NCI-H2196 (cell line): Measurements from ENCODE around the gene B4GALNT3.
"Not testable (repeated sequence)": the region's sequence is repeated elsewhere in the genome, so short reads cannot be mapped to it uniquely, and the experiment has no call there.

Source experiments
- DNase-seq: peaks from one replicate; lab custom pipeline; 2025; ENCODE audit not compliant: unreplicated experiment; lab: John Stamatoyannopoulos, UW

Gene B4GALNT3

DNA sequence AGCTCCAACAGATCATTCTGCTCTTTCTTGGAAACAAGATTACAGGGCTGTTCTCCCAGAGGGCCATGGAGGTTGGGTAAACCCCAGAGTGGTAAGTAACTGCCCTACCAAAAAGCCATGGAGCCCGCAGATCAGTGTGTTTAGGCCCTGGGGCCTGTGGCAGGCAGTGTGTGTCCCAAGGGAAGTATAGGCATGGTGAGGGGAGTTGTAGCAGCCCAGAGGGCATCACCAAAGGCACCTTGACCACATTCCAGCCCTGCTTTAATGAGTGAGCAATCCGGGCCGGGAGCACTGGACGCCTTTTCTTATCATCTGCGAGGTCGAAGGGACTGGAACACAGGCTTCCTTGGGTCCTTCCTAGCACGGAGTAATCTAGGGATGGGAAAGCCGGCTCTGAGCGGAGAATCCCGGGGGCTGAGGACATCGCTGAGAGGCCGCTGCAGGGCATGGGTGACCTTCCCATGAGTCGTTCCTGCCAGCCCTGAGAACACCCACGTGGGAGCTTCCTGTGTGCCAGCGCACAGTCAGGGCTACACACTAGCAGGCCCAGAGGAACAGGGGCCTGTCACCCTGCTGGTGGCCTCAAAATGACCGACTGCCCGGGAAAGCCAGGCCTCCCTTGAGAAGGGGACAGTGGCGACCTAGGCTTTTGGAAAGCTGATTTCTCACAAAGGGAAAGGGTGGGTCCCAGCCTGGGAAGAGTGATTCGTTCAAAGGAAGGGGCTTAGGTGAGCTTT, 112.2 kb downstream of the B4GALNT3 start:
- no peak for DNase-seq

DNA sequence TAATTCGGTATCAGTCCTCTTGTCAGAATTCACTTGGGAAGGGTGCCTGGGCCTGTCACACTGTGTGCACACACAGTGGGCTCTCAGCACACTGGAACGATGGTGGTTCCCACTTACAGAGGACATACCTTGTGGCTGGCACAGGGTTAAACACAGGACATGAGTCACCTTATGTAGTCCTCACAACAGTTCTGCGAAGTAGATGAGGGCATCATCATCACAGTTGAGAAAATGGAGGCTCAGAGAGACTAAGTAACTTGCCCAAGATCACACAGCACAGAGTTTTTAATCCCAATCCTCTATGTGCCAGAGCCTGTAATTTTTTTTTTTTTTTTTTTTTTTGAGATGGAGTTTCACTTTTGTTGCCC, 112.8 kb downstream of the B4GALNT3 start:
- DNase-seq, result no peak

DNA sequence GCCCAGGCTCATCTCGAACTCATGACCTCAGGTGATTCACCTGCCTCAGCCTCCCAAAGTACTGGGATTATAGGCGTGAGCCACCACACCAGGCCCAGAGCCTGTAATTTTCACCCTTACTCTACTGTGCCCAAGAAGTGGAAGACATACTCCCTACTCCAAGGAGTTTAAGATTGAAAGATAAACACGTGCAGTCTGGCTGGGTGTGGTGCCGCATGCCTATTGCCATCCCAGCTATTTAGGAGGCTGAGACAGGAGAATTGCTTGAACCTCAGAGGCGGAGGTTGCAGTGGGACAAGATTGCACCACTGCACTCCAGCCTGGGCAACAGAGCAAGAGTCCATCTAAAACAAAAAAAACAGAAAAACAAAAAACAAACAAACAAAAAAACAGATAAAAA, 113.5 kb downstream of the B4GALNT3 start:
- no peak for DNase-seq

DNA sequence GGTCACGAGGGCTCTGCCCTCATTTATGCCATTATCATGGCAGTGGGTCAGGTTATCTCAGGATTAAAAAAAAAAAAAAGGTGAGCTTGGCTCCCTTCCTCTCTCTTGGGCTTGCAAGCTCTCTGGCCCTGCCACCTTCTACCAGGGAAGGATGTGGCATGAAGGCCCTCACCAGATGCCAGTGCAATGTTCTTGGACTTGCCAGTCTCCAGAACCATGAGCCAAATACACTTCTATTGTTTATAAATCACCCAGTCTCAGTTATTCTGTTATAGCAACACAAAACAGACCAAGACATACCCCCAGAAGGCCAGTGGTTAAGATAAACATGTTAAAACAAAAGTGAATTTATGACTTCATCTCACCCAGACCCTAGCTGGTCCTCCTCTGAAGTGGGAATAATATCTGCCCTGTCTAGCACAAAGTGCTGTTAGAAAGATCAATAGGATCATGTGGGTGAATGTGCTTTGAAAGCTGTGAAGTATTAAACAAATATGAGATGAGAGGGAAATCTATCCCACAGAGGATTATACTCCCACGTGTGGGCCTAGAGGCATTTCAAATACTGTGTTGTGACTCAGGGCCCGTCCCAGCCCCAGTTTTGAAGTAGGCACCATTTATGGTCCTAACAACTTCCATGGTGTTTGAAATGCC, 114.9 kb downstream of the B4GALNT3 start:
- no peak for DNase-seq

DNA sequence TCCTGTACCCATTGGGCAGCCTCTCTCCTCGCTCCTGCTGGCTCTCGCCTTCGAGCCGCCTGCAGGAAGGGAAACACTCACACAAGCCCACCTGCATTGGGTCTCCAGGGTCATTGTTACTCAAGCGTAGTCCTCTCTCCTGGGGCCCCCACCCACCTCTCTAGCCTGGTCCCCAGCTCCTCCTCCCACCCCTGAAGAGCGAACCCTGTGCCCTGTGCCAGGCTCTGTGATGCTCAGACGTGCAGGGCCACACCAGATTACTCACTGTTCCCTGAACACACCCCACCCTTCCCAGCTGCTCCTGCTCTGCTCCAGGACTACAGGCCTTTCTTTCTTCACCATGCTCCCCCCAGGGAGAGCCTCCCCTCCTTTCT, 115.4 kb downstream of the B4GALNT3 start:
- no peak for DNase-seq

DNA sequence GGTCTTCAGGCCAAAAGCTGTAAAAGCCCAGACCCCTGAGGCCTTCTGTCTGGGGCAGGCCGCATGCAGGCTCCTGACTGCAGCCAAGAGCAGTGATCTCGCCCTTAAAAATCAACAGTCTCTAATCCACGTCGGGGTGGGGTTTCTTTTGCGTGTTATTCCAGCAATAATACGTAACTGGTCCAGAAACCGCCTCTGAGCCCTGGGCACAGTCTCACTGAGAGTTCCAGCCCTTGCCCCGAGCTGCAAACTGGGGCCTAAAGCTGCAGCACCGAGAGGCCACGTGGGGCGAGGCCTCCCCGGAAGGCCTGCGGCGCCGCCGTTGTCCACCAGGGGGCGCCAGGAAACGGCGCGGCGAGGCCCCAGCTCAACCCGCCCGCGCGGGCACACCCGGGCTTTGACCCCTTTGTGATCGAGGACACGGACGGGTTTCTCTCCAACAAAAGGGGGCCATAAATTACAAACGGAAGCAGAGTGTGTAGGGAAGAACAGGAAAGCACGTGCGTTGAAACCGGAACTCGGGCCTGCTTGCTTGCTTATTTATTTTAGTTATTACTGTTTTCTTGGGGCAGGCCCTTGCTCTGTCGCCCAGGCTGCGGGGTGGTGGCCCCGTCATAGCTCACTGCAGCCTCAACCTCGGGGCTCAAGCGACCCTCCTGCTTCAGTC, 116.3 kb downstream of the B4GALNT3 start:
- DNase-seq, result peak; percentile 71

DNA sequence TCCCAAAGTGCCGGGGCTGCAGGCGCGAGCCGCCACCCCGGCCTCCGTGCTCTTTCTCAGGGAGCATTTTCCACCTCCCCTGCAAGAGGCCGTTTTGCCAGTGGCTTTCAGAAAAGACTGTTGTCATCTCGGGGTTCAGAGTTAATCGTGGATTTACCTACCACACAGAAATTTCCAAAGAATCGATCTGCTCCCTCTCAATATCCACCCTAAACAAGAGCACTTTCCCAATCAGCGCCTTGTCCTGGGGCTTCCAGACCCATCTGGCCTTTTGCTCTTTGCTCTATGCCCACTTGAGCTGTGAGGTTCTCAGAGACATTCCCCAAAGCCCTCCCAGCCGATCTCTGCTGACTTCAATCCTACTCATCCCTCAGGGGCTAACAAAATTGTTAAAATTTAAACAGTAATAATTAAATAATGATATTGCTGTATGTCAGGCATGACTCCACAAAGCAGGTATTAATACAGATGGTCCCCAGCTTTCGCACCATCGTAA, 116.9 kb downstream of the B4GALNT3 start:
- no peak for DNase-seq

DNA sequence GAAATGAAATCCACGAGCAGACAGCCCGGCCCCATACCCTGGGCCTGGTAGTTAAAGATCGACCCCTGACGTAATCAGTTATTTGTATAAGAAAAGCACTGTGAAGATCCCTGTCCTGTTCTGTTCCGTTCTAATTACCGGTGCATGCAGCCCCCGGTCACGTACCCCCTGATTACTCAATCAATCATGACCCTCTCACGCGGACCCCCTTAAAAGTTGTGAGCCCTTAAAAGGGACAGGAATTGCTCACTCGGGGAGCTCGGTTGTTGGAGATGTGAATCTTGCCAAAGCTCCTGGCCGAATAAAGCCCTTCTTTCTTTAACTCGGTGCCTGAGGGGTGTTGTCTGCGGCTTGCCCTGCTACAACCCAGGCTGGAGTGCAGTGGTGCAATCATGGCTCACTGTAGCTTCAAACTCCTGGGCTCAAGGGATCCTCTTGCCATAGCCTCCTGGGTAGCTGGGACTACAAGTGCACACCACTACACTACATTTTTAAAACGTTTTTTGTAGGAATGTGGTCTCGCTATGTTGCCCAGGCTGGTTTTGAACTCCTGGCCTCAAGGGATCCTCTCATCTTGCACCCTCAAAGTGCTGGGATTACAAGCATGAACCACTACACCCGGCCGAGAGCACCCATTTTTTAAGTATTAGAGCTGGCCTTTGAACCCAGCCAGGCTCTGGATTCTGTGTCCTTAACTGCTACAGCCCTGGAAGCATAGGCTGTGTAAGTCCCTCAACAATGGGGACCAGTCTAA, 118.4 kb downstream of the B4GALNT3 start:
- DNase-seq, result not testable (repeated sequence)

DNA sequence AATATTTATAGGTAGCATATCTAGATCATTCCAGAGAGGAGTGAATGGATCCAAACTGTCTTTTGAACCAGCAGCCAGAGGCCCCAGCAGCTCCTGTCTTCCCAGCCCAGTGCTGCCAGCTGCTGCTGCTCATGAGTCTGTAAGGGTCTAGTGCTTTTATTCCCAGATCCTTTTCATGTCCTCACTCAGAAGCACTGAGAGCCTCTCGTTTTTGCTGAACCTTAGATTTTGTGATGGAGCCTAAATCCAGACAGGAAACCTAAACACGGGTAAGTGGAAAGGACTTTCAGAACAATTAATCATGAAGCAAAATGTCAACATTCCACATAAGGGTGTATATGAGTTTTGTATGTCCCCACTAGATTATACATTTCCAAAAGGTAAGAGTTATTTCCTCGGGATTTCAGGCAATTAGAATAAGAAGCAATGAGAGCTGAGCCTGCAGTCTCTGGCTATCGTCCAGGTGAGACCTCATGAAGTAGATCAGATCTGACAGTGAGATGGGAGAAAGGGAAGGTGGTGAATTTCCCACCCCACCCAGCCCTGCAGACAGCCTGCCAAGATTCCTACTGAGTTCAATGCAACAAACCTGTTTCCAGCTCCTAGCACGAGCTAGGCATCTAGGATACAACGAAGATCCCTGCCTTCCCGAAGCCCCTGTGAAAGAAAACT, 119.1 kb downstream of the B4GALNT3 start:
- DNase-seq, result no peak

DNA sequence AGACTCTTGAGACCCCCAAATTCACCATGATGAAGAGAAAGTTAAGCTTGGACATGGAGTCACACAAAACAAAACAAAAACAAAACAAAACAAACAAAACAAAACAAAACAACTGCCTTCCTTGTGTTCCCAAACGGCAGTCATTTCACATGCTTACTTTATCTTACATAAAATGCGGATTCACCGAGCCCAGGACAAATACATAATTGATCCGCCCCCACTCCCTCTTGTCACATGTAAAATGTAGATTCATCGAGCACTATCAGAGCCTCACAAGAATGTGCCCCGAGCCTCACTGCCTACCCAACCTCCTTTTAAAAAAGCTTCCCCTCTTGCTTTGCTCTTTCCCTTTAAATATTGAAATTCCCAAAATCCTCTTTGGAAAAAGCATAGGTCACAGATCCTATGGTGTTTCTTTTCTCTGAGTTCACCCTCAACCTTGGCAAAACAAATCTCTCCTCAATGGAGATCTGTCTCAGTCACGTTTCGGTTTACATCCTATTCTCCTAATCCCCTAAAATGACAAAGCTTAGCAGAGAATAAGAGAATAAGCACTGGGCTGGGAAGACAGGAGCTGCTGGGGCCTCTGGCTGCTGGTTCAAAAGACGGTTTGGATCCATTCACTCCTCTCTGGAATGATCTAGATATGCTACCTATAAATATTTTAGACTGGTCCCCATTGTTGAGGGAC, 119.8 kb downstream of the B4GALNT3 start:
- no peak for DNase-seq

DNA sequence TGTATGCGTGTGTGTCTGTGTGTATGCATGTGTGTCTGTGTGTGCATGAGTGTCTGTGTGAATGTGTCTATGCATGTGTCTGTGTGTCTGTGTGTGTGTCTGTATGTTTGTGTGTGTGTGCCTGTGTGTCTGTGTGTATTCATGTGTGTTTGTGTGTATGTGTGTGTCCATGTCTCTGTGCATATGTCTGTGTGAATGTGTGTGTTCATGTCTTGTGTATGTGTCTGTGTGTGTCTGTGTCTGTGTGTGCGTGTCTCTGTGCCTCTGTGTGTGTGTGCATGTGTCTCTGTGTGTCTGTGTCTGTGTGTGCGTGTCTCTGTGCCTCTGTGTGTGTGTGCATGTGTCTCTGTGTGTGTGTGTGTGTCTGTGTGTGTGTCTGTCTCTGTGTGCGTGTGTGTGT, 121.1 kb downstream of the B4GALNT3 start:
- no peak for DNase-seq

DNA sequence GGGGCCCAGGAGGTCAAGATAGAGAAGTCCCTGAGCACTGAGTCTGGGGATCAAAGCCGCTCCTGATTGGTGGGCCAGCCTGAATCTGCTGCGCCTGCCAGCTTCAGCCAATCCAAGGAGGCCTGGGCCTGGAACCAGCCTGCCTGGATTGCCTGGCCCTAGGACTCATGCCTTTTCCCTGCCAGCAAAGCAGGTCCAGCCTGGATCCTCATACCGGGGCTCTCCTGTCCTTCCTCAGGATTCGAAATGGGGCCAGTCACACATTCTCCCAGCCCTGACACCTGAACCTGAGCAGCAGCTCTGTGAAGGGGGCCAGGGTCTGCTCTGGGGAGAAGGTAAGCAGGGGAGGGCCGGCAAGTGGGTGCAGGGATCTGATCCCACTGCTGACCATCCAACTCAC, 121.6 kb downstream of the B4GALNT3 start:
- DNase-seq, result no peak

DNA sequence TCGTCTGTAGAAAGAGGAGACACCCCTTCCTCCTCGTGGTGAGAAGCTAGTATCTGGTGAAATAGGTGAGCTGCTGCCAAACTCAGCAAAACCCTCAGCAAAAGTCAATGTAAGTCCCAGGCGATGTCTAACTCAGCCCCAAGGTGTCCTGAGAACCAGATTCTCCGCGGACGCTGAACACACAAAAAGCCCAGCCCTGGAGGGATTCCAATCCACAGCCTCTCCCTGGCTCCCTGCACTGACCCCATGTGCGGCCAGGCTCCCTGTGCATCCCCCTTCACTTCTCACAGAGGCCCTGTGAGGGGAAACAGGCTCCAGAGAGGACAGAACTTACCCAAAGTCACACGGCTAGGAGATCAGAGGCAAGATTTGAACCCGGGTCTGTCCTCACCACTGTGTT, 122.0 kb downstream of the B4GALNT3 start:
- DNase-seq, result no peak

DNA sequence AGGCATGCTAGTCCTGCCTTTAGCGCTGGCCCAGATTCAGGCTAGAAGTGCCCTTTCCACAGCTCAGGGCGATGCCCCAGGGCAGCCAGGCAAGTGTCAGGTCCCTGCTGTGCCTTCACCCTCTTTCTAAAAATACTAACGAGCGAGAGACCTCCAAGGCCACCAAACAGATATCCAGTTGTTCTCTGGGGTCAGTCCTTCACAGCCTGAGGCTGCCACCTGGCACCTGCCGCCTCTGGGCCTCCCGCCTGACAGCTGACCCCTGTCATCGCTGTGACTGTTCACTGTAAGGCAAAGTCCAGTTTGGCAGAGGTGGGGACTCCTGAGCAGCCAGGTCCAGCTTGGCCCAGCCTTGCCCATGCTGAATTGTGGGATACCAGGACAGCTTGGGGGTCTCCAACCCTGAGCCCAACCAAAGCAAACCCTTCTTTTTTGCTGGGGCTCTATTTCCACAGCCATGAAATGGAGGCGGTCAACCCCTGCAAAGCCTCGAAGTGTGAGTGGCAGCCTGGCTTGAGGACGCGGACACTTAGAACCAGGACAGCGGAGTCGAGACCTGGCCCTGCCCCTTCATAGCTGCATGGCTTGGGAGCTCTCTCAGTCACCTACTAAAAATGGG, 123.6 kb downstream of the B4GALNT3 start:
- no peak for DNase-seq

DNA sequence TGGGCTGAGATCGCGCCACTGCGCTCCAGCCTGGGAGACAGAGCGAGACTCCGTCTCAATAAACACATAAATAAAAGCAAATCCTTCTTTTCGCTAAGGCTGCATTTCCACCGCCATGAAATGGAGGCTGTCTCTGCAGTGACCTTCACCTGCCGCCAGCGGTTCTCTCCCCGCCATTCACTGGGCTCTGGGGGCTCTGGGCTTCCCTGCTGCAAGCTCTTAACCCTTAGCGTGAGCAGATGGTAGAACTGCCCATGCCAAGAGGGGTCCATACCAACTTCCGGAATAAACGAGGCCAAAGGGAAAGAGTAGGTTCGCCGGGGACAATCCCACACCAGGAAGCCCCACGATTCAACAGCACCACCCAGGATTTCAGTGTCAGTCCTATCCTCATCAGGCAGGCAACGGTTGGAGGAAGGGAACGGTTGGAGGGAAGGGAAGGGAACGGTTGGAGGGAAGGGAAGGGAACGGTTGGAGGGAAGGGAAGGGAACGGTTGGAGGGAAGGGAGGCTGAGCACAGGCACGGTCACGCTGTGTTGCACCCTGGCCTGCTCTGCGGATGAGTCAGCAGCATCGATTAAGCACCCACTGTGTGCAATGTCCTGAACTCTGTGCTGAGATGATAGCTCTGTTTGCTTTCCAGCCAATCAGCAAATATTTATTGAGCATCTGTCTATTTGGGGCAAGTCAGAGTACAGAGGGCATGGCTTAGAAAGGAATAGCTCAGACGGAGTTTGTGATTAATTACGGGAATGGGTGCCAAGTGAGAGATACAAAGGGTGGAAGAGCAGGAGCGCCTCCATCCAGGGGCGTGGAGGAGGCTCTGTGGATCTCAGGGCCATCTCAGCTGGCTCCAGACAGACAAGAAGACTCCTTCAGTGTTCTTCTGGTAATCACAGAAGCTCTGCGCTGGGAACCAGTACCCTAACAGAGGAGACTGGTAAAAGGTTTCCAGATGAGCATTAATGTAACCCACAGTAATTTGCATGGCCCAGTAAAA, 125.6 kb downstream of the B4GALNT3 start:
- no peak for DNase-seq

DNA sequence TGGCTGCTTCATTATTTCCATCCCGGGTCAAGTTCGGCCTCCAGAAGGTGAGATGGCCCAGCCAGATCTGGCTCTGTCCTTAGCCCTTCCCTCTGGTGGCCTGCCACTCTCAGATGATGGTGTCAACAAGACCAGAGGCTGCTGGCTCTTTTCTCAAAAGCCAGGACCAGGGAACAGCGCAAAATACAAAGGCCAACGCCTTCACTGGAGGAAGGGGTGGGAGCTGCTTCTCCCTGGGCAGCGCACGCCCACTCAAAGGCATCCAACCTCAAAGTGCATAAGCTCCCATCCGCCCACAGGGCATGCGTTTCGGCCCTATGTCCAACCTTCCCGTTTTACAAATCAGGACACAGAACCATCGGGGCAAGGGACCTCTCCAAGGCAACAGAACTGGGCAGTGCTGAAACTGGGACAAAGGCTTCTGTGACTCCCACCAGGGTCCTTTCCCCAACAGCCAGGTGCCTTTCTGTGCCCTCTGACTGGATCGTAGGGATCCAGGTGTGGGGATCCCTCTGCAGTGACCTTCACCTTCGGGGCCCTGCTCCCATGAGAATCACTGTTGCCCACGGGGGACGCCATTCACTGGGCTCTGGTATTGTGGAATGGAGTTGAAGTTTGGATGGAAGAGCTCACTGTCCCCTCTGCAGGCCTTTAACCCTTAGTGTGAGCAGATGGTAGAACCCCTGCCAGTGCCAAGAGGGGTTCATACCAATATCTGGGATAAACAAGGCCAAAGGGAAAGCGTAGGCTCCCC, 126.8 kb downstream of the B4GALNT3 start:
- no peak for DNase-seq

DNA sequence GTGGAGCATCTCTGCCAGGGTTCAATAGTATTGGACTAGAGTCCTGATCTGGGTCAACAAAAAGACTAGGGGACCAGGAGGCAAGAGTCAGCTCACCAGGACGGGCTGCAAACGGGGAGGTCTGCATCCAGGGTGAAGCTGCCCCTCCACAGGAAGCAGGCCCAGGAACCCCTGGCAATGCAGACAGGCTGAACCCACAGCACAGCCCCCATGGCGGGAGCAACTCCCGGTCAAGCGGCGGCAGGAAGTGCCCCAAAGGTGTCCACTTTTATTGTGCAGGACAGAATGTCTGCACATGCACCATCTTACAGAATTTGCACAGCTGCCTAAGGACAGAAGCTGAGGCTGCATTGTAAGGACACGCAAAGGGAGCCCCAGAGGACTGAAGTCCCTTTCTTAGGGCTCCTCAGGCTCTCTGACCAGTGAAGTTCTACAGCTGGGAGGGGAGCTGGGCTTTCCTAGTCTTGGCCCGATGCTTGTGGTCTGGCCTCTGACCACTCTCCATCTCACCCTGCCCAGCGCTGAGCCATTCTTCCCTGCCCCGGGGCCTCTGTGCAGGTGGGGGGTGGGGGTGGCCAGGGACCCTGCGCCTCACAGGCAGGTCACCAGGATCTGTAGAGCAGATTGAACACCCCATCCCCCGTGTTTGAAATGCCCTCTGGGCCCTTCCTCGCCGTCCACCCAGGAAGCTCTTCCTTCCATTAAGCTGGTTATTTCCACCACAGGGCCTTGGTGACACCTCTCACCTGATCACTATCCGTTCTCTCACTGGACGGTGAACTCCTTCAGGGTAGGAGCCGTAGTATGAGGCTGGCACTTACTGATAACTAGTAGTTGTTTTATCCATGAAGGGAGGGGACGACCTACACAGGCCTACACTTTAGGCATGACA, 127.6 kb downstream of the B4GALNT3 start:
- no peak for DNase-seq
